ENCODE data around the gene CPA4.

The CPA4 gene

DNA sequence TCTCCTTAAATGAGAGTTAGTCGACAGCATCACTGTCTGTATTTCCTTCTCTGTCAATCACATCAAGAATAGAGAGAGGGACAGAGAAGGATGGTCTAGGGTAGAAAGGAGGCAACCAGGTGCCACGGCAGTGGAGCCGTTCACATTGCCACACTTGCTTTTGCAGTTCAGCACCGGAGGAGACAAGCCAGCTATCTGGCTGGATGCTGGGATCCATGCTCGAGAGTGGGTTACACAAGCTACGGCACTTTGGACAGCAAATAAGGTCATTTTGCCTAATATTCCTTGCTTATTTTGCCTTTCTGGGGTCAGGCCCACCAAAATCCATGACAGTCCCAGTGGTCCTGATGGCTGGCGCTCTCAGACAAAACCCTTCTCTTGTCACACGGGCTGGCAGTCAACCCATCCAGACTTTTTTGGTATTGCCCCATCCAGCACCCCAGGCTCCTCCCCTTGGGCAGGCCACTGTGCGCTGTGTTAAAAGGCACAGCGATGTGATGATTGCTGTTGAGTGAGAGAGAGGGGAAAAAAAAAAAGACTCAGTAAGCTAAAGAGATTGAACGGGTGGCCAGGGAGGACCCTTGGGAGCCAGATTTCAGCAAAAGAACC lies 17.9 kb upstream of the CPA4 start:
- no peak for DNase-seq (ENCODE audit: low read depth in 2 of 3, low spot score in 2 of 3)

GRCh38 chr7:130275826-130276297 lies 17.1 kb upstream of the CPA4 start:
- DNase-seq (ENCODE audit: low read depth in 2 of 3, low spot score in 2 of 3): no peak

DNA sequence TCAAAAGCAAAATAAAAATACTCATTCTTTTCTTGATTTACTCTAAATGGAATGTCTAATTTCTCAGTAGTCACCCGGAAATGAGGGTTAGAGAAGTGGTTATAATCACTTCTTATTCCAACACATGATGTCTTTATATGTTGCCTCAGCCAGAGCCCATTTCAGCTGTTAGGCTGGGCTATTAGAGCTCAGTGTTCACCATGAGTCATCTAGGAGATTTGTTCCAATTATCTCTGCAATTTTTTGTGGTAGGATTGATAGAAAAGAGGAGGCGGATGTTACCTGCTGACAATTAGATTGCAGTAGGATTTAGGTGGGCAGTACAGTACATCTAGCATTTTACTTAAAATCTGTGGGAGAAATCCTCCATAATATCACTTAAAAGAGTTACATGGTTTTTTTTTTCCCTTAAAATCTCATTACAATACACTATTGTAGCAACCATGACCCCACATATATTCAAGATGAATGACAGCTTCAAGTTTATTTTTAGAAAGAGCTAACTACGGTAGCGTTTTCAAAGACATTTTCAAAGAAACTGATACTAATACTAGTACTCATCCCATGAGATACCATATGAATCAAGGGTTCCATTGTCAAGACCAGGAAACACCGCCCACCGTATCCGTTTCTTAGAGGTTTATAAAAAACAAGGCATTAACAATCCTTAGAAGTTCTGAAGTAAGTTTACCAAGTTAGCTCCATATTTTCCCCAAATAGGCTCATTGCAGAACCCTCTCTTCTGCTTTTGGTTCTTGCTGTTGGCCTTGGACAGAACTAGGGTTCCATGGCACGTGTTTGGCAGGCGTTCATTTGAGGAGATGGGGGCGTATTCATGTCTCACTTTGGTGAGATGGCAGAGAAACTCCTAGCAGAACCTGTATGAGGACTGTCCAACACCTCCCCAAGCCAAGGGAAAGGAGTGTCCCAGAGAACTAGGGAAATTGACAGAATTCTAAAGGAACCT lies 15.9 kb upstream of the CPA4 start:
- DNase-seq (ENCODE audit: low read depth in 2 of 3, low spot score in 2 of 3): peak in 1 of 3 experiments; percentile 24

- DNase-seq (ENCODE audit: low read depth in 2 of 3, low spot score in 2 of 3): no peak
Measured at GRCh38 chr7:130277763-130278643, 15.0 kb upstream of the CPA4 start.

DNA sequence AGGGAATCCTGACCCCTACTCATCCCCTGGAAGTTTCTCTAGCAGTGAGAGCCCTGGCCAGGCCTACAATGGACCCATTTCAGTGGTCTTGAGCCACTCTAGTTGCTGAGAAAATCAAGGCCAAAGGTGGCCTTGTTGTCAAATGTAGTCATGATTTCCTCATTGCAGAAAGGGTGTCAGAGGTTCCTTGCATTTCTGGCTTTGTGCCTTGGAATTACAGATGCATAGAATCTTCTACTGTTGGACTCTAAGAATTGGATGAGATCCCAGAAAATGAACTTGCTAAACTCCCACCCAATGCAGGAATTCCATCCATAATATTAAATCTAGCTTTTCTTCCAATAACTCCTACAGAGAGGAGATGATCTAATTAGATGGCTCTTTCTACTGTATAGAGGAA lies 14.1 kb upstream of the CPA4 start:
- DNase-seq (ENCODE audit: low read depth in 2 of 3, low spot score in 2 of 3): no peak

- DNase-seq (ENCODE audit: low read depth in 2 of 3, low spot score in 2 of 3): no peak
Measured at GRCh38 chr7:130279286-130279685, 13.7 kb upstream of the CPA4 start.

GRCh38 chr7:130279906-130280305 lies 13.1 kb upstream of the CPA4 start:
- DNase-seq (ENCODE audit: low read depth in 2 of 3, low spot score in 2 of 3): no peak

- DNase-seq (ENCODE audit: low read depth in 2 of 3, low spot score in 2 of 3): no peak
Measured at GRCh38 chr7:130281260-130281659, 11.7 kb upstream of the CPA4 start.

DNA sequence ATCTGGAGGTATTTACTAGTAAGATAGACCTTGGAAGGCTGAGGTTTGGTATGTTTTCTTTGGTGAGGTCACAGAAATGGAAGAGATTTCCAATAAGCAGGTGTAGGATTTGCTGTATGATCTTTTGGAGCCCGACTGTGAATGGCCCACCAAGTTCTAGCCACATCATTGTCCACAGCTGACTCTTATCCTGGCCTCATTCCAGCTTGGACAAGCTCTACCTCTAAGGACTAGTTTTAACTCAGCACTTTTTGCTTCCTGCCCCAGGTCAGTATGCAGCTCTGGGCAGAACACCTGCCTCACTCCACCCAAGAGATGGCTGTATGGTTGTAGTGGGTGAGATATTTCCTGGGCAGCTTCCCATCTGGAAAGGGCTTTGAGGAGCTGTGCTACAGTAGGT lies 6.1 kb upstream of the CPA4 start:
- no peak for DNase-seq (ENCODE audit: low read depth in 2 of 3, low spot score in 2 of 3)

DNA sequence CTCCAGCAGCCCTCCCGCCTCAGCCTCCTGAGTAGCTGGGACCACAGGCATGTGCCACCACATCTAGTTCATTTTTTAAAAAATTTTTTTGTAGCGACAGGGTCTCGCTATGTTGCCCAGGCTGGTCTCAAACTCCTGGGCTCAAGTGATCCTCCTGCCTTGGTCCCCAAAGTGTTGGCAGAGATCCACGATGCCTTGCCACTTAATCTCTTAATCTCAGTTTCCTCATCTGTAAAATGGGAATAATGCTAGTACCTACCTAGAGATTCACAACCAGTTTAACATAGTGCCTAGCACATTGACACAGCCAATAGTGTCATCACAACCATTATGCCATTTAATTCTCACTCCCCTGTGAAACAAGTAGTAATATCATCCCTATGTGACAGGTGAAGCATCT lies 4.8 kb upstream of the CPA4 start:
- no peak for DNase-seq (ENCODE audit: low read depth in 2 of 3, low spot score in 2 of 3)

GRCh38 chr7:130288829-130289228 lies 4.1 kb upstream of the CPA4 start:
- no peak for DNase-seq (ENCODE audit: low read depth in 2 of 3, low spot score in 2 of 3)

GRCh38 chr7:130289478-130289877 lies 3.5 kb upstream of the CPA4 start:
- no peak for DNase-seq (ENCODE audit: low read depth in 2 of 3, low spot score in 2 of 3)

DNA sequence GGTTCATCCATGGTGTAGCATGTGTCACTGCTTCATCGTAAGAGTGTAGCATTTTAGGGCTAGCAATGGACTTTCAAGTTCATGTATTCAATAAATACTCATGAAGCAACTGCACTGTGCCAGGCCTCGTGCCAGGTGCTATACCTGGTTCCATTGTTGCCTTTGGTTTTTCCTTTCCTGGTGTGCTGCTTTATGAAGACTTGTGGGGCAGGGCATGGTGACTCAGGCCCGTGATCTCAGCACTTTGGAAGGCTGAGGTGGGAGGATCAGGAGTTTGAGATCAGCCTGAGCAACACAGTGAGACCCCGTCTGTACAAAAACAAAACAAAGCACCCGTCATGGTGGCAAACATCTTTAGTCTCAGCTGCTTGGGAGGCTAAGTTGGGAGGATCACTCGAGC lies 2.2 kb upstream of the CPA4 start:
- no peak for DNase-seq (ENCODE audit: low read depth in 2 of 3, low spot score in 2 of 3)

DNA sequence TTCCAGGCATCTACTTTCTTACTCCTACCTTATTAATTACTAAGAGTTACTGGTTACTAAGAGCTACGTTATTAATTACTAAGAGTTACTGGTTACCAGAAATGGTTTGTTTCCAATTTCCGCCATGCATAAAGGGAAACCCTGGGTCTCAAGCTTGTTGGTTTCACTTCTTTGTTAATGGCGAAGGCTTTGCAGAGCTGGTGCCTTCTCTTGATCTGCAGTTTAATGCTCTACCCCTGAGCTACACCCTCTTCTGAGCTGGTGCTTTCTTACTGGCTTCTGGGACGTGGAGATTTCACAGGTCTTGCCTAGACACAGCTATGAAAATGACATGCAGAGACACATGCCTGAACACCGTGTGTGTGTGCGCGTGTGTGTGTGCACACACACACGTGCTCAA lies 560 bp downstream of the CPA4 start:
- DNase-seq (ENCODE audit: low read depth in 2 of 3, low spot score in 2 of 3): no peak

DNA sequence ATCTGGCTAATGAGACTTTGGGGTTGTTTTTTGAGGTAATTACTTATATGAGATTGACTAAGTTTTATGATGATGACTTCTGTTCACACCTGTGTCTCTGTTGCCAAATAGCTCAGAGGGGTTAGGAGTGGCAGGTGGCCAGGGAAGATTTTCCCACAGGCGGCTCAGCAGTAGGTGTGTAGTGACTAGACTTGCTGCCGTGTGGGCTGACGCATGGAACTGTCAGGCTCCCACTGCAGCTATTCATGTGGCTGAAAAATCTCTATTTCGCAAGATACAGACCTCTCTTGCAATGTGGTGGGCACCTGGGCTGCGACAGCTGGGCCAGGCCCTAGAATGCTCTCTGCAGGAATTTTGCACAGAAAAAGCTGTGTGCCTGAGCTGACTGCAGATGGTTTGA lies 1.4 kb downstream of the CPA4 start:
- DNase-seq (ENCODE audit: low read depth in 2 of 3, low spot score in 2 of 3): no peak

- DNase-seq (ENCODE audit: low read depth in 2 of 3, low spot score in 2 of 3): no peak
Measured at GRCh38 chr7:130296221-130296951, 3.4 kb downstream of the CPA4 start.

DNA sequence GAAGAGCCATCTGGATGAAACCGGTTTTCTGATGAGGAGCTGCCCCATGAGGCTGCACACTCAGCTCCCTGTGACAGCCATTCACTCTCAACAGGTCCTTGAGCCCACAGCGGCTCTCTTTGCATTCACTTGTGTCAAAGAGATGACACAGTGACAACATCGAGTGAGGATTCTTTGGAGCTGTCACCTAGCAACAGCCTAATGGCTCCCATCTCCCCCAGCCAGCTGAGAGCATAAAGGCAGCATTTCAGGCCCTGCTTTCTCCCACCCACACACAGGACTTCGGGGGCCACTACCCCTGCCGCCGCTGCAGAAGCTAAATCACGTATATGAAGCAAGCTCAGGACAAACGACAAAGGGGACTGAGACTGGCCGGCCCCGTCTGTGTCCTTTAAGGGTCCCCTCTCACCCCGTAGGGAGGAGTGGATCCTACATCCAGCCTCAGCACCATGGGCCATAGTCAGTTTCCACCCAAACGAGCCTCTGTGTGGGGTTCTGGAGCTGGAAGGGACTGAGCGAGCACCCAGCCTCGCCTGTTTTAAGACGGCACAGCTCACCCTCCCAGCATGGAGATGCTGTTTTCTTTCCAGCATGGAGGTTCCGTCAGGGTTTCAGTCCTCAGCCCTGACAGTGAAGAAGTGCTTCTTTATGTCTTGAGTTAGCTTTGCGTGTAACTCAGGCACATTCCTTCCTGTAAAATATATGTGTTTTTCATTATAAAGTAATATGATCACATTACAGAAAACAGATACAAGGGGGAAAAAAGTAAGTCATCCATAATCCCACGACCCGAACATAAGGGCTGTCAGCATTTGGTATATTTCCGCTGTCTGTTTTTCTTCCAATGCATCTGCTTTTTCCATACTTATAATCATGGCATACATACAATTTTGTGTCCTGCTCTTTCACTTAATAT lies 4.9 kb downstream of the CPA4 start:
- DNase-seq (ENCODE audit: low read depth in 2 of 3, low spot score in 2 of 3): no peak

- no peak for DNase-seq (ENCODE audit: low read depth in 2 of 3, low spot score in 2 of 3)
Measured at GRCh38 chr7:130298544-130299326, 5.8 kb downstream of the CPA4 start.

GRCh38 chr7:130299866-130300265 lies 6.9 kb downstream of the CPA4 start:
- DNase-seq (ENCODE audit: low read depth in 2 of 3, low spot score in 2 of 3): no peak

Measured in activated CD8-positive, alpha-beta memory T cell treated with anti-CD3 and anti-CD28 coated beads for 48 hours (primary cell).